Lower lobe of right lung (tissue), 2 donors: Measurements from ENCODE around the gene CRBN. TPM values are rescaled to one million over a fixed set of nuclear protein-coding genes. Genes with fewer than 3 reads are reported as not detected.

ENCODE experiments used
- ATAC-seq, 2 donors: fragments of 200-7000 bp; cut with Tn5 transposase; one replicate each; pipeline ENCODE4 v1.9.1; 2020 to 2022; ENCODE audit warnings: mild to moderate bottlenecking in 2 of 2, moderate library complexity in 2 of 2
- DNase-seq: peaks from one replicate; pipeline ENCODE4 v3.0.0-alpha.2; 2020
- H3K27ac ChIP-seq: fragments of 200-600 bp; one replicate; pipeline ENCODE4 v1.8.0; 2022
- H3K27me3 ChIP-seq: fragments of 200-600 bp; one replicate; pipeline ENCODE4 v1.8.0; 2022; ENCODE audit warnings: low read depth
- H3K36me3 ChIP-seq: fragments of 200-600 bp; one replicate; pipeline ENCODE4 v1.8.0; 2022; ENCODE audit warnings: mild to moderate bottlenecking
- H3K4me1 ChIP-seq: fragments of 200-600 bp; one replicate; pipeline ENCODE4 v1.8.0; 2022
- H3K4me3 ChIP-seq: fragments of 200-600 bp; one replicate; pipeline ENCODE4 v1.8.0; 2022; ENCODE audit warnings: mild to moderate bottlenecking
- H3K9me3 ChIP-seq: fragments of 200-600 bp; one replicate; pipeline ENCODE4 v1.8.0; 2022
- intact Hi-C: fragments of 100-400 bp; cut with DNase I; formaldehyde crosslinking; loops from one replicate; pipeline ENCODE4 v1.11.0; 2022
- total RNA-seq: library from RNA; stranded (reverse); fragmentation: NEBNext Ultra II Directional; extraction: Animal tissue kit (Norgen Biotek cat#: 25700); gene quantifications from one replicate; pipeline ENCODE4 v1.2.1, GENCODE V29; 2021
- TF ChIP-seq, protein P1 (sequence below): fragments of 200-600 bp; IDR thresholded peaks from one replicate; pipeline ENCODE4 v1.8.0; 2022; ENCODE audit warnings: antibody characterized with exemption, mild to moderate bottlenecking
- donor health status: DM: no; HTN: yes; CAD: no; lungs with severe emphysema.

The CRBN gene
- total RNA-seq, 1 donor from 2014 or later: 56.5 TPM

DNA sequence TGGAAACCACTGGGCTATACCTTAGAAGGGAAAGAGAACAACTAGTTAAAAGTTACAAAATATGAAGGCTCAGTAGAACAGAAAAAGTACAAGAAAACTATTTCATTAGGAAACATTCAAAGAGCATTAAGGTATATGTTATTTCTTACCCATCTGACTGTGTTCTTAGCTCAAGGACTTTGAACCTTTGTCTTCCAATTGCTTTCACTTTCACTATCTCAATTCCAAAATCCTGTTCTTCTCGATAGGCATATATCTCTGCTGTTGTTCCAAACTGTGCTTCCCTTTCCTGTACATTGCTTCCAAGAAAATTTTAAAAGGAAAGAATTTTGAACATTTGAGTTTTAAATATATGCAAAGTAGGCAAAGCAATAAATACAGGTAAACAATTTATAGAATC, 6.9 kb downstream of the CRBN start:
- TF ChIP-seq, protein P1, sequence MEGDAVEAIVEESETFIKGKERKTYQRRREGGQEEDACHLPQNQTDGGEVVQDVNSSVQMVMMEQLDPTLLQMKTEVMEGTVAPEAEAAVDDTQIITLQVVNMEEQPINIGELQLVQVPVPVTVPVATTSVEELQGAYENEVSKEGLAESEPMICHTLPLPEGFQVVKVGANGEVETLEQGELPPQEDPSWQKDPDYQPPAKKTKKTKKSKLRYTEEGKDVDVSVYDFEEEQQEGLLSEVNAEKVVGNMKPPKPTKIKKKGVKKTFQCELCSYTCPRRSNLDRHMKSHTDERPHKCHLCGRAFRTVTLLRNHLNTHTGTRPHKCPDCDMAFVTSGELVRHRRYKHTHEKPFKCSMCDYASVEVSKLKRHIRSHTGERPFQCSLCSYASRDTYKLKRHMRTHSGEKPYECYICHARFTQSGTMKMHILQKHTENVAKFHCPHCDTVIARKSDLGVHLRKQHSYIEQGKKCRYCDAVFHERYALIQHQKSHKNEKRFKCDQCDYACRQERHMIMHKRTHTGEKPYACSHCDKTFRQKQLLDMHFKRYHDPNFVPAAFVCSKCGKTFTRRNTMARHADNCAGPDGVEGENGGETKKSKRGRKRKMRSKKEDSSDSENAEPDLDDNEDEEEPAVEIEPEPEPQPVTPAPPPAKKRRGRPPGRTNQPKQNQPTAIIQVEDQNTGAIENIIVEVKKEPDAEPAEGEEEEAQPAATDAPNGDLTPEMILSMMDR: no peak
- H3K4me3 ChIP-seq: peak overlapping the region; percentile 32
- no peak for DNase-seq
- no peaks in the 10 kb centered on the region for H3K9me3 ChIP-seq
- intact Hi-C loops: no loop called here
- ATAC-seq: no peak
- peaks cover 52% of the 10 kb centered on the region for H3K4me1 ChIP-seq
- H3K27me3 ChIP-seq: no peaks in the 10 kb centered on the region
- peaks cover 76% of the 10 kb centered on the region for H3K36me3 ChIP-seq
- H3K27ac ChIP-seq: peak overlapping the region; percentile 79

- Histone ChIP-seq H3K36me3 (peaks cover 89% of the 10 kb centered on the region), H3K27ac (no peak overlapping the region), H3K4me1 (peaks cover 39% of the 10 kb centered on the region), H3K4me3 (no peak overlapping the region), H3K27me3 (no peaks in the 10 kb centered on the region), H3K9me3 (no peaks in the 10 kb centered on the region)
- ATAC-seq (peak in 1 of 2 donors; percentile 54), DNase-seq (no peak)
- TF ChIP-seq, protein P1: peak; percentile 34
- intact Hi-C loops: no loop called here
Observed at GRCh38 chr3:3170998-3171397, 8.5 kb downstream of the CRBN start.

- H3K4me3 ChIP-seq: no peak overlapping the region
- H3K36me3 ChIP-seq: peaks cover 93% of the 10 kb centered on the region
- no peak overlapping the region for H3K27ac ChIP-seq
- peaks cover 5% of the 10 kb centered on the region for H3K4me1 ChIP-seq
- DNase-seq (no peak), ATAC-seq (no peak)
- H3K27me3 ChIP-seq: no peaks in the 10 kb centered on the region
- TF ChIP-seq, protein P1: no peak
- intact Hi-C loops: no loop called here
- H3K9me3 ChIP-seq: no peaks in the 10 kb centered on the region
Observed at GRCh38 chr3:3165650-3166049, 13.8 kb downstream of the CRBN start.

DNA sequence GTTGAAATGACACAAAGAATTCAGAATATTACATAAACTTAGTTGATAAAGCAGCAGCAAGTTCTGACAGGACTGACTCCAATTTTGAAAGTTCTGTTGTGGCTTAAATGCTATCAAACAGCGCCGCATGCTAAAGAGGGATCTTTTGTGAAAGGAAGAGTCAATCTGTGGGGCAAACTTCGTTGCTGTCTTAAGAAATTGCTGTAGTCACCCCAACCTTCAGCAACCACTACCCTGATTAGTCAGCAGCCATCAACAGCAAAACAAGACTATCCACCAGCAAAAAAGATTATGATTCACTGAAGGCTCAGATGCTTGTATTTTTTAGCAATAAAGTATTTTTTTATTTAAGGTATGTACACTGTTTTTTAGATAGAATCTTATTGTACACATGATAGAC, 14.2 kb downstream of the CRBN start:
- TF ChIP-seq, protein P1: no peak
- H3K4me3 ChIP-seq: no peak overlapping the region
- peaks cover 93% of the 10 kb centered on the region for H3K36me3 ChIP-seq
- no peaks in the 10 kb centered on the region for H3K27me3 ChIP-seq
- H3K9me3 ChIP-seq: no peaks in the 10 kb centered on the region
- intact Hi-C loops: no loop called here
- H3K27ac ChIP-seq: no peak overlapping the region
- DNase-seq: no peak
- no peak for ATAC-seq
- H3K4me1 ChIP-seq: peaks cover 5% of the 10 kb centered on the region

- Histone ChIP-seq H3K9me3 (no peaks in the 10 kb centered on the region), H3K4me1 (no peaks in the 10 kb centered on the region), H3K27me3 (no peaks in the 10 kb centered on the region), H3K36me3 (peaks cover 100% of the 10 kb centered on the region), H3K4me3 (no peak overlapping the region), H3K27ac (no peak overlapping the region)
- TF ChIP-seq, protein P1: no peak
- DNase-seq (no peak), ATAC-seq (no peak)
- intact Hi-C loops: no loop called here
Observed at GRCh38 chr3:3160826-3161225, 18.7 kb downstream of the CRBN start.

- Histone ChIP-seq H3K9me3 (no peaks in the 10 kb centered on the region), H3K27ac (no peak overlapping the region), H3K4me3 (no peak overlapping the region), H3K27me3 (no peaks in the 10 kb centered on the region), H3K36me3 (peaks cover 100% of the 10 kb centered on the region), H3K4me1 (peaks cover 7% of the 10 kb centered on the region)
- no peak for DNase-seq
- intact Hi-C loops: no loop called here
- TF ChIP-seq, protein P1: no peak
- no peak for ATAC-seq
Observed at GRCh38 chr3:3157484-3157883, 22.0 kb downstream of the CRBN start.
